LNCaP clone FGC (cell line): ENCODE data around the gene ERGIC1.

Source experiments
- DNase-seq: peaks from one replicate; pipeline ENCODE4 v3.0.0-alpha.2; 2011; ENCODE audit warnings: low read depth
- H3K4me3 ChIP-seq: 2 replicates; pipeline ENCODE4 v1.5.1; 2011; ENCODE audit warnings: mild to moderate bottlenecking, low read depth, low read length, control low read depth
- CTCF ChIP-seq: IDR thresholded peaks from 2 replicates; pipeline ENCODE4 v1.5.1; 2012; ENCODE audit warnings: mild to moderate bottlenecking; ENCODE audit not compliant: control insufficient read depth, insufficient read depth; ENCODE audit errors: extremely low read depth

ERGIC1 gene

GRCh38 chr5:172950176-172950965 is 116.3 kb downstream of the ERGIC1 start:
- DNase-seq, result no peak
- TF ChIP-seq CTCF, result no peak

DNA sequence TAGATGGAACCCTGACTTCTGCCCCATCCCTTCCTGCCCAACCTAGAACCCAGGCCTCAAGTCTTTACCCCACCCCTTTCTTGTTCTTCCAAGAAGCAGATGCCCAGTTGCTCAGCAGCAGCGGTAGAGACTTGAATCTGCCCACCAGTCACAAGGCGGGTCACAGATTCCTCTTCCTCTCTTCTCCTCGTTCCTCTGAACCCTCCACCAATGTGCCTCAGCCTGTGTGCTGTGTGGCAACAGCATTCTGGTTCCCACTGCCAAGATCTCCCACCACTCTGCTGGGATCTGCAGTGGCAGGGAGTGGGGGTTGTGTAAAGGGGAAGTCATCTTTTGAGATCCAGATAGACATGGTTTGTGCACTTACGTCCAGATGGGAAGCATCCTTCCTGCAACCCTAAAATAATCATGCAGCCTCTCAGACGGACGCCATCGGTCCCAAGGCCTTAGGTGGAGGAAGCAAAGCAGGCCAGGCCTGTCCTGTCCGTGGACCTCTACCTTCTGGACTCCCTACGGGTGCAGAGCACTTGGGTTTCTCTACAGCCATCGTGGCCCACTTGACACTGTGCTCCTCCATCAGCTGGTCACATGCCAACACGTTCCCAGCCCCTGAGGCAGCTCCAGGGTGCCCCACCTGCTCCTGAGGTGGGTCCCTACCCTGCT is 117.5 kb downstream of the ERGIC1 start:
- H3K4me3 ChIP-seq, result no peak overlapping the region
- TF ChIP-seq CTCF, result no peak

More at GRCh38 chr5:172950176-172950965, 116.3 kb downstream of the ERGIC1 start:
- no peak overlapping the region for H3K4me3 ChIP-seq

DNA sequence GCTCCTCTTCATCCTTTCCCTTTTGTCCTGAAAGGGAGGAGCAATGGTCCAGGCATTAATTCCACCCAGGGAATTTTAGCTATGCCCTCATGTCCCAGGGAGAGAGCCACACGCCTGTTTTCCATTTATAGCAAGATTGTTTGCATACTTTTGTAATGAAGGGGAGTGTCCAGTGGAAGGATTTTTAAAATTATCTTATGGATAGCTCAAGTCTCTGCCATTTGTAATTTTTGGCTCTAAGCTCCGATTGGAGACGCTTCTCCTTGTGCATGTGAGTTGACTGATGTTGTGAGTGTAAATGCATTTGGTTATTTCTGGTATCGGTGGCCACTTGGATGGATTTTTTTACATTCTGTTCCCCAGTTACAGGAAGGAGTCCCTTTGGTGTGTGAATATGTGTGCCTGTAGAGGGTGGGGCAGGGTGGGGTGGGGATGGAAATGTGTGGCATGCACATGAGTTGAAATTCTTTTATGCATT is 118.0 kb downstream of the ERGIC1 start:
- no peak overlapping the region for H3K4me3 ChIP-seq
- DNase-seq, result no peak
- no peak for TF ChIP-seq CTCF

More for the DNA sequence above, 117.5 kb downstream of the ERGIC1 start:
- no peak for DNase-seq

DNA sequence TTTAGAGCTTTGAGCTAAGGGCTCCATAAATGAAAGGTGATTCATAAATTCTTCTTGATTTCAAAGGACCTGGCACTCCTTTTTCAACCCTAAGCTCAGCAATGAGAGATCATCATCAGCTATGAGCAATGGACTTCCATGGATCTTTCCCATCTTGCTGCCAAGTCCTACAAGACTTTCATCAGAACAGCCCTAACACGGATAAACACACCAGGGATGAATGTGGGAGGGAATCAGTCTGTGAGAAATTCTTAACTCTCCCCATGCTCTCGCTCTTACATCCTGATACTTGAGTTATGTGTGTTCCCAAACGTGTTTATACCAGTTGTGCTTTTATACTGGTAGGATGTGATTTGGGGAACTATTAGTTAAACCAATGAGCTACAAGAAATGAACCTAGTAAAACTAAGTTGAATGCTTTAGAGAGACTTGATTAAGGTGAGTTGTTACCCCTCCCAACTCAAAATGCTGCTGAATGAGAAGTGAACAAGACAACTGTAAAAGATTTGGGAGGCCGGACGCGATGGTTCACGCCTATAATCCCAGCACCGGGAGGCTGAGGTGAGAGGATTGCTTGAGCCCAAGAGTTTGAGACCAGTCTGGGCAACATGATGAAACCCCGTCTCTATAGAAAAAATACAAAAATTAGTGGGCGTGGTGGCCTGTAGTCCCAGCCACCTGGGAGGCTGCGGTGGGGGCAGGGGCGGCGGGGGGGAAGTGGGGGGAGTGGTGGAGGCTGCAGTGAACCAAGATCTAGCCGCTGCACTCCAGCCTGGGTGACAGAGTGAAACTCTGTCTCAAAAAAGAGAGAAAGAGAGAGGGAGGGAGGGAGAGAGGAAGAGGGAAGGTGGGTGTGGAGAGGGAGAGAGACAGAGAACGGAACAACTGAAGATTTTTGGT is 120.0 kb downstream of the ERGIC1 start:
- TF ChIP-seq CTCF, result no peak
- no peak for DNase-seq
- H3K4me3 ChIP-seq, result no peak overlapping the region

- H3K4me3 ChIP-seq, result no peak overlapping the region
- no peak for TF ChIP-seq CTCF
- no peak for DNase-seq
These were observed 120.7 kb downstream of the ERGIC1 start for GRCh38 chr5:172954751-172955159.

GRCh38 chr5:172956228-172956627 is 122.2 kb downstream of the ERGIC1 start:
- no peak for DNase-seq
- no peak for TF ChIP-seq CTCF
- H3K4me3 ChIP-seq, result no peak overlapping the region
